GM12892 (cell line): ENCODE data around the gene MVD.

Experiments
- POLR2A ChIP-seq: IDR thresholded peaks from 2 replicates; pipeline ENCODE4 v1.6.1; 2011; ENCODE audit warnings: low read depth, low read length, control low read depth
- POLR2AphosphoS5 ChIP-seq: IDR thresholded peaks from 2 replicates; pipeline ENCODE4 v1.6.1; 2011; ENCODE audit warnings: low read depth, low read length, control low read depth
- TAF1 ChIP-seq: IDR thresholded peaks from 2 replicates; pipeline ENCODE4 v1.6.1; 2011; ENCODE audit warnings: low read depth, mild to moderate bottlenecking, control low read depth, low read length, borderline replicate concordance

GRCh38 chr16:88703486-88704309 is 40.8 kb upstream of the MVD start:
- TF ChIP-seq POLR2A (no peak), POLR2AphosphoS5 (no peak), TAF1 (no peak)
